ENCODE results near the gene C19orf44. TPM values are rescaled to one million over a fixed set of nuclear protein-coding genes. Genes with fewer than 3 reads are reported as not detected.
A peak's percentile ranks its signal among the peaks of the same experiment; 100 is the strongest.
"Not testable (repeated sequence)": the region's sequence is repeated elsewhere in the genome, so short reads cannot be mapped to it uniquely, and the experiment has no call there.

Gene C19orf44
- total RNA-seq, 1 donor from 2014 or later: 2.4 TPM

GRCh38 chr19:16530540-16531379 is 34.6 kb downstream of the C19orf44 start:
- ATAC-seq (peak; percentile 67), DNase-seq (ENCODE audit: low spot score) (peak; percentile 68)

- no peak for ATAC-seq
- no peak for DNase-seq (ENCODE audit: low spot score)
These were observed 35.1 kb downstream of the C19orf44 start for GRCh38 chr19:16531380-16531669.

DNA sequence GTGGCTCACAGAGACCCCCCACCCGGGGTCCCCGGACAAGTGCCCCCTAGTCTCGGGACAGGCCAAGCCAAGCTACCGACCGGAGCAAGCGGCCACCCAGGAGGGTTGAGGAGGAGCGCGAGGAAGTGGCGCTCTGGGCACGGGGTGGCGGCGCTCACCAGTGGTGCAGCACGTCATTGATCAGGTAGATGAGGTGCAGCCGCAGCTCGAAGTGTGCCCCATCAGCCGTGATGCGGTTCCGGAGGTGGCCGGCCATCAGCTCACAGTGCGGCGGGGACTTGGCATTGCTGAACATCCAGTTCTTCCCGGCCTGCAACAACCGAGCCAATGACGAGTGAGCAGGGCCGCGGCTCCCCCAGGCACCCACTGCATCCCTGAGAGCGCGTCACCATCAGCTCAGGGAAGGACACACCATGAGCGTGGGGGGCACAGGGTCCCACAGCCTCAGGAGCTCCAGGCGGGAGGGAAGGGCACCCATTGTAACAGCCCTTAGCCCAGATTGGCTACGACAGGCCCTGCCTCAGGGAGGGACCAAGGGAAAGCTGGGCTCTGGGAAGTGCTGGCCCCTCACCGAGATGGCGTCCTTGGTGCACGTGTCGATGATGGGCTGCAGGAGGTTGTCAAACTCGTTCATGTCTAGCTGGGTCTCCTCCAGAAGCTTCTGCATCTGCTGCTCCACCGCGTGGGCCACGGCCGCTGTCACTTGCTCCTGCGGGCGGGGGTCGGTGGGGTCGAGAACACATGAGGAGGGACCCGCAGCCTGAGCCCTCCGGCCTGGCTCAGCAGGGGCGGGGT is 36.4 kb downstream of the C19orf44 start:
- no peak for ATAC-seq
- DNase-seq (ENCODE audit: low spot score): no peak

DNA sequence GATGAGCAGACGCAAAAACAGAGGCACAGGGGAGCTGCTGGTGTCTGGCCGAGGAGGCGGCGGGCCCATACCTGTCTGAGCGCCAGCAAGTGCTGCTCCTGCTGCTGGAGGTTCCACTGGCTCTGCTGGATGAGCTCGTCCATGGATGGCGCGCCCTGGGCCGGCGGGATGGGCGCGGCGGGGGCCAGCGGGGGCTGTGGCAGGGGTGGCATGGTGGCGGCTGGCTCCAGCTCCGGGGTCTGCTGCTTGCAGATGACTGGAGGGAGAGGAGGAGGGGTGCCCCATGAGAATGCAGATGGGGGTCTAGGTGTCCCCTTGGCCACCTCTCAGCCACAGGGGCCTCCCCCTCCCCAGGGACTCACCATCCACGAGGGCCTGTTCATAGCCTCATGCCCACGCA is 39.2 kb downstream of the C19orf44 start:
- no peak for DNase-seq (ENCODE audit: low spot score)
- no peak for ATAC-seq

DNA sequence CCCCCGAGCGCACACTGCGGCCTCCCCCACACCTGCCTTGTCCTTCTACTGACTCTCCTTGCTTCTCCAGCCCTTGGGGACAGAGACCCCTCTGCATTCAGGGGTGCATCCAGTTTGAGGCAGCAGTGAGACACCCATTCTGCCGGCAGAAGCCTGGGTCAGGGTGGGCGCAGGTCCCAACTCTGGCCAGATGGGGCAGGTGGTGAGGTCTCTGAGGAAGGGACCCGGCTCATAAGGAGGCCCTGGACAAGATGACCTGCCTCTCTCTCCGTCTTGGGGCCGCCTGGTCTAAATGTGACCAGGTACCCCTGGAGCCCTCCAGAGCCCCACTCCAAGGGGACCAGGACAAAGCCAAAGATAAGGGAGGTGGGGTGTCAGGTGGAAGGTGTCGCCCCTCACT is 39.9 kb downstream of the C19orf44 start:
- ATAC-seq (no peak), DNase-seq (ENCODE audit: low spot score) (no peak)

DNA sequence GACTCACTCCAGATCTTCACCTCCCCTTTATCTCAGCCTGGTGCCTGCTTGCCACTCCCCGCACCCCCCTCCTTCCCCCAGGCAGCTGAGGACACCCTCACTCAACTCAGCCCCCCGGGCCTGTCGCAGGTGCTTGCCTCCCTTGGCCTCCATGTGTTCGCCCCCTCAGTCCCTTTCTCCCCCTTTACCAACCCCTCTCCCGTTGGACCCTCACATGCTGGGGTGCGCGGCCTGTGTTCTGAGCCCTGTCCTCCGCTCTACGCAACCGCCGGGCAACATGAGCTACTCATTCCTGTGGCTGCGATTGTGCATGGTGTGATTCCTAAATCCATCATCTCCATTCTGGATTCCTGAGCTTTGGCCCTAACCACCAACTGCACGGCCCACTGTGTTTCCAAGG is 40.9 kb downstream of the C19orf44 start:
- DNase-seq (ENCODE audit: low spot score) (no peak), ATAC-seq (no peak)

DNA sequence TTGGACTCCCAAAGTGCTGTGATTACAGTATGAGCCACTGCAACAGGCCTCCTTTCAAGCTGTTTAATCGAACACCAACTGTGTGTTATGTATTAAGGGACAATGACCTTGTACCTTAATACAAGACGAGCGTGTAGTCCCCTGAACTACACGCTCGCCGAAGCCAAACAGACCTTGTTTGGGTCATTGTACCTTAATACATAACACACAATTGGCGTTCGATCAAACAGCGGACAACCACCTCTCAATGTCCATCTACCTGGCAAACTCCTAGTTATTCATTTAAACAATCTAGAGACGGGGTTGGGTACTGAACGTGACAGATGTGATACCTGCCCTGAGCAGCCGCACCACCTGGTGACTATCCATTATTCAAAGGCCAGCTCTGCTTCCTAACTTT is 44.8 kb downstream of the C19orf44 start:
- ATAC-seq (peak; percentile 63), DNase-seq (ENCODE audit: low spot score) (peak; percentile 85)

DNA sequence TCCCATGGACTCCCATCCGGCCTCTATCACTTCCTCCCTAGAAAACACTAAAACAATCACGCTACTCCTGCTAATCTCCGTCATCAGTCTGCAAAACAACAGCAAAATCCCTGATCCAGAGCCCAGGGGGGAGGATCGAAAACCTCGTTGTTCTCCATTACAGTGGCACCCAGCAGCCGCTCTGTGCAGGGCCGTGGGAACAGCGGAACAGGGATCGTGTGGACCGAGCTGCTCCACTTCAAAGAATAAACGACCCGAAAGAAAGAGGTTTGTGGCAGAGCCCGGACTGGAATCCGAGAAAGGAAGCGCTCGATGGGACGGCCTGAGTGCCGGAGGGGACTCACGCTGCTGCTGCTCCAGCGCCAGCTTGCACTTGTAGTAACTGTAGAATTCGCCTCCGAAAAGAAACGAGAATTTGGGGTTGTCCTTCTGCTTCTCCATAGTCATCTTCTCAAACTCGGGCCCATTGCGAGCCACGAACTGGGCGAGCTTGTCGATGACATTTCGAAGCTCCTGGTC is 45.4 kb downstream of the C19orf44 start:
- ATAC-seq (peak; percentile 3), DNase-seq (ENCODE audit: low spot score) (no peak)

GRCh38 chr19:16542045-16542909 is 46.1 kb downstream of the C19orf44 start, which contains the start of gene CHERP:
TSS of gene CHERP (minus strand) at chr19:16542437. CDS start at chr19:16542378, 59 bp downstream.
- DNase-seq (ENCODE audit: low spot score): peak; percentile 97
- ATAC-seq: peak; percentile 87

- DNase-seq (ENCODE audit: low spot score): no peak
- ATAC-seq: no peak
These were observed 46.8 kb downstream of the C19orf44 start for GRCh38 chr19:16542910-16543472.

DNA sequence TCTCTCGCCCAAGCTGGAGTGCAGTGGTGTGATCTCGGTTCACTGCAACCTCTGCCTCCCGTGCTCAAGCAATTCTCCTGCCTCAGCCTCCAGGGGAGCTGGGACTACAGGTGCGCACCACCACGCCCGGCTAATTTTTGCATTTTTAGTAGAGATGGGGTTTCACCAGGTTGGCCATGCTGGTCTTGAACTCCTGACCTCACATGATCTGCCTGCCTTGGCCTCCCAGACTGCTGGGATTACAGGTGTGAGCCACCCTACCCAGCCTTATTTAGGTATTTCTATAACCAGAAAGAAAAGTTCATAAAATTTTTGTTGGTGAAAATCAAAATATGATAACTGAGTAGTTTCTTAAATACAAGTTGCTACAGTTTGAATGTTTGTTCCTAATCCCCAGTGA is 47.5 kb downstream of the C19orf44 start:
- ATAC-seq; DNase-seq (ENCODE audit: low spot score): not testable (repeated sequence)

- ATAC-seq: no peak
- DNase-seq (ENCODE audit: low spot score): no peak
These were observed 48.5 kb downstream of the C19orf44 start for GRCh38 chr19:16544473-16545231.

- DNase-seq (ENCODE audit: low spot score) (no peak), ATAC-seq (no peak)
These were observed 52.8 kb downstream of the C19orf44 start for GRCh38 chr19:16548956-16549355.

DNA sequence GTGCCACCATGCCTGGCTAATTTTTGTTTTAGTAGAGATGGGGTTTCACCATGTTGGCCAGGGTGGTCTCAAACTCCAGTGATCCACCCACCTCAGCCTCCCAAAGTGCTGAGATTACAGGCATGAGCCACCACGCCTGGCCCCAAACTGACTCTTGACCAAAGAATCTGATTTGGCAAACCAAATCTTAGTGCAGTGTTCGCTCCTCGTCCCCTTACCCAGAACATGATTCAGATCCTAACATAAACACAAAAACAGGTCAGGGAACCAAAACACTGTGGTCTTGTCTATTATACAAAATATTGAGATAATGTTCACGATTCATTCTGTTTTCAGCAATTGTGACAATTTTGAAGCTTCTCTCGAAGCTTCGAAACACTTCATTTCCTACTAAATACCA is 55.7 kb downstream of the C19orf44 start:
- not testable (repeated sequence) for DNase-seq (ENCODE audit: low spot score); ATAC-seq

- ATAC-seq (no peak), DNase-seq (ENCODE audit: low spot score) (no peak)
These were observed 58.6 kb downstream of the C19orf44 start for GRCh38 chr19:16554776-16555175.

DNA sequence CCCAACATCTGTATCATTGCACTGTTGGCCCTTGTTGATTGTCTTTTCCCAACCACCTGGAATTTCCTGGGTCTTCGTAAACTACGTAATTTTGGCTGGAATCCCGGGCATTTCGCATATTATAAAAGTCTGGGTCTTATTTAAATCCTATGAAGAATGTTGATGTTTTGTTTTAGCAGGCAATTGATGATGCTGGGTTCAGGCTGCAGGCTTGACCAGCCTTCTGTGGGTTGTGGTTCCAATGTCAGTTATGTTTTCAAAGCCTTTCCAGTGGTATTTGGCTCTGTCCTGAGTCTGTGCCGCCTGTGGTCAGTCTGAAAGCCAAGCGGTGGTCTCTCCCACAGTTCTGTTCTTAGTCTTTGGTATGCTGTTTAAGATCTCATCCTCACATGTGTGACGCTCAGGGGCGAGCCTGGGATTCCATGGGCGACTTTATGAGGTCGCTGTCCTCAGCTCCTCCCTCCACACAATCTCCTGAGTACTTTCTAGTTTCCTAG is 63.6 kb downstream of the C19orf44 start:
- ATAC-seq (no peak), DNase-seq (ENCODE audit: low spot score) (no peak)

- ATAC-seq: no peak
- no peak for DNase-seq (ENCODE audit: low spot score)
These were observed 65.2 kb downstream of the C19orf44 start for GRCh38 chr19:16561382-16561781.

DNA sequence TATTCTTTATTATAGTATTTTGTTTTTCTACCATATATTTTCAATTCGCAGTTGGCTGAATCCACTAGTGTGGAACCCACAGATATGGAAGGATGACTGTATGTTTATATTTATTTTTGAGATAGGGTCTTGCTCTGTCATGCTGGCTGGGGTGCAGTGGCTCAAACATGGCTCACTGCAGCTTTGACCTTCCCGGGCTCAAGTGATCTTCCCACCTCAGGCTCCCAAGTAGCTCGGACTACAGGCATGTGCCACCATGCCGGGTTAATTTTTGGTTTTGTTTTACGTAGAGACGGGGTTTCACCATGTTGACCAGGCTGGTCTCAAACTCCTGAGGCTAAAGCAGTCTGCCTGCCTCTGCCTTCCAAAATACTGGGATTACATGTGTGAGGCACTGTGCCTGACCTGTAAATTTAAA is 66.4 kb downstream of the C19orf44 start:
- DNase-seq (ENCODE audit: low spot score) (no peak), ATAC-seq (no peak)

- ATAC-seq: no peak
These were observed 68.6 kb downstream of the C19orf44 start for GRCh38 chr19:16564842-16565241.

GRCh38 chr19:16566161-16566560 is 70.0 kb downstream of the C19orf44 start:
- DNase-seq (ENCODE audit: low spot score) (no peak), ATAC-seq (no peak)

More at GRCh38 chr19:16564842-16565241, 68.6 kb downstream of the C19orf44 start:
- DNase-seq (ENCODE audit: low spot score): no peak
